ENCODE data around the gene DEPP1. TPM values are rescaled to one million over a fixed set of nuclear protein-coding genes. Genes with fewer than 3 reads are reported as not detected.

Gene DEPP1
- total and polyA plus RNA-seq, 9 donors: 12.5 to 44.6 (median 26.0) TPM

DNA sequence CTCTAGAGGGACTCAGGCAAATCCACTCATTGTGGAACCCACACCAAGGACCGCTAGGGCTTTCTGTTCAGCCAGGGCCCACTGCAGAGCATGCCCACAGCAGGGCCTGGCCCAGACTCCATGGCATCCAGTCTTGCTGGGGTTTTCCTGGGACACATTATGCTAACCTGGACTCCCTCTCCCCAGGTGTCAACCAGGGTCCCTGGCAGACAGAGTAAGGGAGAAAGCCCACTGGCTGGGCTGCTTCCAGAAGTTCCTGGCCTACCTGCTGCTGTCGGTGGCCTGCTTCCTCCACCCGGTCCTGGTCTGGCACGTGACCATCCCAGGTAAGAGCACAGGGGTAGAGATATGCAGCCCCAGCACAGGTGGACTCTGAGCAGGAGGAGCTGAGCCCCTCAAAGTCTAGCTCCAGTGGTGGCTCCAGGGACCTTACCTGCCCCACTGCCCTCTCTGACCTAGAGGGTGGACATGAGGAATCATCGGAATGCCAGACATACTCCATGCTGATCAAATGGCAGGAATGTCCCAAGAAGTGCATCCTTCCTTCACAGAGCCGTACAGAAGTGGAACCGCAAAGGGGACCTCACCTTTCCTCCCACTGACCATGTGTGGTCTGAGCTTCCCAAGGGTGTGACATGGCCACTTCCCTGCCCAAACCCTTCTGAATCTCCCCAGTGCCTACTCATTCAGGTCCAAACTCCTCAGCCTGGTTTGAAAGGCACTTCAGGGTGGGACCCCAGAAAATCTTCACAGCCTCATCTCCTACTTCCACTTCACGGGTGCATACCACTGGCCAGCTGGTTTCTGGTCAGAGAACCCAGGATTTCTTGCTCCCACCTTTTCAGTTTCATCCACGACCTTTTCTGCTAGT, 44.9 kb downstream of the DEPP1 start:
- Histone ChIP-seq H3K9me3 (replicated peaks; ENCODE audit: control insufficient read depth, low read depth, low read length) (no peaks in the 10 kb centered on the region), H3K27me3 (ENCODE audit: control insufficient read depth, insufficient read depth, low read length) (no peaks in the 10 kb centered on the region), H3K4me3 (ENCODE audit: low read length) (no peak overlapping the region), H3K4me1 (ENCODE audit: control insufficient read depth, insufficient read depth, low read length) (peaks cover 57% of the 10 kb centered on the region), H3K27ac (ENCODE audit: low read length) (no peak overlapping the region), H3K36me3 (ENCODE audit: control insufficient read depth, insufficient read depth, low read length) (no peaks in the 10 kb centered on the region)
- no peak for DNase-seq
- WGBS (ENCODE audit: insufficient coverage): 85% methylated on average over 8 of the region's 9 CpGs

DNA sequence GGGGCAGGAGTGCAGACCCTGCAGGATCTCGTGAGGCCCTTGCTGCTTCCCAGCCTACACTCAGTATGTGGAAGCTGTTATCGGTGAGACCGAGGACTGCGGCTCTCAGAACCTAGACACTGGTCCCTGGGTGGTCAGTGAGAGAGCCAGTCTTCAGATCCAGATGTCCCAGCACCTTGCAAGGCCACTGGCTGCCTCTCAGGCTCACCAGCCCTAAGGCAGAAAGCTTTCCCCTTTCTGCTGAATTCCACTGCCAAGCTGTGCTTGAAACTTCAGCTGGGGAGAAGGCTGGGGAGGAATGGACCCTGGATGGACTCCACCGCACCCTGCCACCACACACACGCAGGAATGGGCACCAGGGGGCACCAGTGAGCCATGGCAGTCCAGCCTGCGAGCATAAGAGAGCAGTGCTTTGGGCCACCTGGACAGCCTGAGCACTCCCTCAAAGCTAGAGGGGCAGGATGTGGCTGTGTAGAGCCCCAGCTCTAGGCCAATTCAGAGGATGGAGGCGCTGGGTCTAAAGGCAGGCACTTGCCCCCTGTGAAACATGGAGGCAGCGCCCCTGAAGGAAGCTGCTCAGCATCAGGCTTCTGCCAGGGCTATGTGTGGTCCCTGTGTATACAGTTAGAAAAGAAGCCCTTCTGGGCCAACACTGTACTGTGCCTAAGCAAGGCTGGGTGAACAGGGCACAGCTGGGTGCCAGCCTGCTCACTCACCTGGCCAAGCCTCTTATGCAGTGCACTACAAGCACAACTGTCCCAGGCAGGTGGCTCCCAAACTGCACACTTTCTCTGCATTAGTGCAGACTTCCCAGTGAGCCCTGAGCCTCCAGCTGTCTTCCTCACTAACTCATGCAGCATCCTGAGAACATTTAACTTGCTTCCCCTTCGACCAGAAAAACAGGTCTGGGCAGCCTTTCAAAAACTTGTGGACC, 45.8 kb downstream of the DEPP1 start:
- peak; percentile 86 for DNase-seq
- Histone ChIP-seq H3K36me3 (ENCODE audit: control insufficient read depth, insufficient read depth, low read length) (no peaks in the 10 kb centered on the region), H3K27me3 (ENCODE audit: control insufficient read depth, insufficient read depth, low read length) (no peaks in the 10 kb centered on the region), H3K4me3 (ENCODE audit: low read length) (no peak overlapping the region), H3K4me1 (ENCODE audit: control insufficient read depth, insufficient read depth, low read length) (peaks cover 57% of the 10 kb centered on the region), H3K9me3 (replicated peaks; ENCODE audit: control insufficient read depth, low read depth, low read length) (no peaks in the 10 kb centered on the region), H3K27ac (ENCODE audit: low read length) (no peak overlapping the region)
- 41% methylated on average over 7 of the region's 10 CpGs for WGBS (ENCODE audit: insufficient coverage)

DNA sequence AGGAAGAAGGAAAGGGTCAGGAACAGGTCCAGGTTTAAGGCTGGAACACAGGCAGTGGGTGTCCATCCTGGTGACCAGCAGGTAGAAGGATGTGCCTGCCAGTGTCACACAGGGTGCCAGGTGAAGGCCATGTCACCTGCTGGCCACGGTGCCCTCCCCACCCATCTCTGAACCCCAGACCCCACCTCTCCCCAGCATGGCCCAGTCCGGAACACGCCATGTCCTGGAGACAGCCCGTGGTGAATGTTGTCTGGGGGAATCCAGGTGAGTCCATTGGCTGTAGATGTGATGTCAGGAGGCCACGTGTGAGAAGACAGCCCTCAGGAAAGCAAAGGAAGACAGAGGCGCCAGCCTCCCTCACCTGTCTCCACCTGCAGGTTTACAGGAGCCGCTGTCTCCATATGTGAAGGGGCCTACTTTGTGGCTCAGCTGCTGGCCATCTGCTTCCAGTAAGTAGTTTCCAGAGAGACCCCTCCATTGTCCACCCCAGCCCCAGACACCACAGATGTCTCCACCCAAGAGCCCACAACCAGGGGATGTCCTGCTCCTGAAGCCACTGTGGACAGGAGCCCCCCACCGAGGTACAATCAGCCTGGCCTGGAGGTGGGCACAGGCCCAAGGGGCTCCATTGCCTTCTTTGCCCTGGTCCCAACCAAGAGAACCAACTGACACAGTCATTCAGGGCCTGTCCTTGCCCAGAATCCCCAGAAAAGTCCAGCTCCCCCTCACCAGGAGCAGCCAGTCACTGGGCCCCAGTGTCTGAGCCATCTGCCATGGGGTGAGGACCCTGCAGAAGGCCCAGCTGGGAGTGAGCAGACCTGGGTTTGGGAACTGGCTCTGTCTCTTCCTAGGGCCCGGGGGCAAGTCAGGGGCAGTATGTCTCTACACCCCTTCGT, 46.7 kb downstream of the DEPP1 start:
- Histone ChIP-seq H3K27me3 (ENCODE audit: control insufficient read depth, insufficient read depth, low read length) (no peaks in the 10 kb centered on the region), H3K4me3 (ENCODE audit: low read length) (no peak overlapping the region), H3K4me1 (ENCODE audit: control insufficient read depth, insufficient read depth, low read length) (peaks cover 58% of the 10 kb centered on the region), H3K36me3 (ENCODE audit: control insufficient read depth, insufficient read depth, low read length) (no peaks in the 10 kb centered on the region), H3K27ac (ENCODE audit: low read length) (no peak overlapping the region), H3K9me3 (replicated peaks; ENCODE audit: control insufficient read depth, low read depth, low read length) (no peaks in the 10 kb centered on the region)
- 95% methylated on average over 3 of the region's 10 CpGs for WGBS (ENCODE audit: insufficient coverage)
- no peak for DNase-seq

DNA sequence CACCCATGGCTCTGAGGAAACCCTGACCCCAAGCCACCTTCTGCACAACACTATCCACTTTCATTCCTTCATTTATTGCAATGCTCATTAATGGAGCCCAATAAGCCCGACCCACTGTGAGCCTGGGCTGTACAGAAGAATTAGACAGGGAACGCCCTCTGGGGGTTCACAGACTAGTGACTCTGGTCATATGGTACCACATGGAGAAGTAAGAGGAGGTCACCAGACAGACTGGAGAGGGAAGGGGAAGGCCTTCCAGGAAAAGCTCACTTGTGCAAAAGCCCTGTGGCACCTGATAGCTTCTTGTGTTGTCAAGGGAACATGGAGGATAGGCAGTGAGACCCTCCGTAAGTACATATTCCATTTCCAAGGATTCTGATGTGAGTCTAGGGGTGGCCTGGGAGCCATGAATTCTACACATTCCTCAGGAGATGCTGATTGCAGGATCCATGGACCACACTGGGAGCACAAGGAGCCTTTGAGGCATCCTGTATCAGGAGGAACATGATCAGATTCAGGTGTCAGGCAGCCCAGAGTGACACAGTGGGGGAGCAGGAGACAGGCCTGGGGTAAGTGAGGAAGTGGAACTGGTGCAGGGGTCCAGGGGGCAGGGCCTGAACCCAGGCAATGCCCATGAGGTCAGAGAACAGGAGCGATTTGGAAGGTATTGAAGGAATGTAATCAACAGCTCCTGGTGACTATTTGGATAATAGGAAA, 47.5 kb downstream of the DEPP1 start:
- DNase-seq: no peak
- Histone ChIP-seq H3K36me3 (ENCODE audit: control insufficient read depth, insufficient read depth, low read length) (no peaks in the 10 kb centered on the region), H3K27me3 (ENCODE audit: control insufficient read depth, insufficient read depth, low read length) (no peaks in the 10 kb centered on the region), H3K4me3 (ENCODE audit: low read length) (no peak overlapping the region), H3K4me1 (ENCODE audit: control insufficient read depth, insufficient read depth, low read length) (peaks cover 51% of the 10 kb centered on the region), H3K9me3 (replicated peaks; ENCODE audit: control insufficient read depth, low read depth, low read length) (no peaks in the 10 kb centered on the region), H3K27ac (ENCODE audit: low read length) (no peak overlapping the region)
- WGBS (ENCODE audit: insufficient coverage): 90% methylated on average over 3 of the region's 4 CpGs

DNA sequence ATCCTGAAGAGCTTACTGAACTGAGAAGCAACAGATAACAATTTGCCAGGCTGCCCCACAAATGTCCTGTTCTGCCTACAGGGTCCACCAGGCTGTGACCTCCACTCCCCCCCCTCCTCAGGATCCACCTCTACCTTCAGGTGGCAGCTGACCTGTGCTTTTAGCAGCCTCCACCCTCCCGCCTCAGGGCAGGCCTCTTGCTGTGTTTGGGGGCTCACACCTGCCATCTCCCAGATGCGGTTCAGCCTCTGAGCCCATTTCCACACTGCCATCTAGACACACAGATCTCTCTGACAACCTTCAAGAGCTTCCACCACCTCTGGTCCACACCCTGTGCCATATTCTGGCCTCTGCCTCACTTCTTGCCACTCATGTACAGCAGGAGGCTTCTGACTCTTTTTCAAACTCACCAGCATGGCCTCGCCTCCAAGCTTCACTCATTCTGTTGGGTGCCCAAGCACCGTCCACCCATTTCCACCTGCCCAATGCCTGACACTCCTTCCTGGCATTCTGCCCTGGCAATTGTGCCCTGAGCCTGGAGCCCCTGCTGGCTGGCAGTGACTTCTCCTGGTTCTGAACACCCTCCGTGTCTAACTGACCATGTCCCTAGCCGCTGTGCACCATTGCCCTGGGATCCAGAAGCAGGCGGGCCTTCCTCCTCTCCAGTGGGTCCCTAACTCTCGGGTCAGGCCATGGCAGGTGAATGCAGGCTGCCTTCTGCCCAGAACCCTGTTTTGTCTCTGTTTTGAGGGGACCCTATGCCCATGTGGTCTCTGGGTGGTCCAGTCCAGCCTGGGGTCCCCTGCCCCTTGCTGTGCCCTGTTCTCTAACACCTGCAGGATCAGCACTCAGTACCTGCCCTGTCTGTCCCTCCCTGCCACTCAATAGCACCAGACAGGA, 49.0 kb downstream of the DEPP1 start:
- H3K4me1 ChIP-seq (ENCODE audit: control insufficient read depth, insufficient read depth, low read length): peaks cover 45% of the 10 kb centered on the region
- no peak for DNase-seq
- no peak overlapping the region for H3K4me3 ChIP-seq (ENCODE audit: low read length)
- WGBS (ENCODE audit: insufficient coverage): 92% methylated on average over 8 of the region's 8 CpGs
- H3K27me3 ChIP-seq (ENCODE audit: control insufficient read depth, insufficient read depth, low read length): no peaks in the 10 kb centered on the region
- no peaks in the 10 kb centered on the region for H3K9me3 ChIP-seq (replicated peaks; ENCODE audit: control insufficient read depth, low read depth, low read length)
- H3K36me3 ChIP-seq (ENCODE audit: control insufficient read depth, insufficient read depth, low read length): no peaks in the 10 kb centered on the region
- H3K27ac ChIP-seq (ENCODE audit: low read length): no peak overlapping the region

DNA sequence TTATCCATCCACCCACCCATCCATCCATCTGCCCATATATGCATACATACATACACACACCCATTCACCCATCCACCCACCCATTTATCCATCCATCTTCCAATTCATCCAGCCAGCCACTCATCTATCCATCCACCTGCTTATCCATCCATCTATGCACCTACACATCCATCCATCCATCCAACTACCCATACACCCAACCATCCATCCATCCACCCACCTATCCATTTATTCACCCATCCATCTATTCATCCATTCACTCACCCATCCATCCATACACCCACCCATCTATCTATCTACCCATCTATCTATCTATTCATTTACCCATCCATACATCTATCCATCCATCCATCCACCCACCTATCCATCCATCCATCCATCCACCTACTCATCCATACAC, 50.1 kb downstream of the DEPP1 start:
- Histone ChIP-seq H3K36me3 (ENCODE audit: control insufficient read depth, insufficient read depth, low read length) (no peaks in the 10 kb centered on the region), H3K4me1 (ENCODE audit: control insufficient read depth, insufficient read depth, low read length) (peaks cover 37% of the 10 kb centered on the region), H3K9me3 (replicated peaks; ENCODE audit: control insufficient read depth, low read depth, low read length) (no peaks in the 10 kb centered on the region), H3K27ac (ENCODE audit: low read length) (no peak overlapping the region), H3K27me3 (ENCODE audit: control insufficient read depth, insufficient read depth, low read length) (no peaks in the 10 kb centered on the region), H3K4me3 (ENCODE audit: low read length) (no peak overlapping the region)
- no peak for DNase-seq

DNA sequence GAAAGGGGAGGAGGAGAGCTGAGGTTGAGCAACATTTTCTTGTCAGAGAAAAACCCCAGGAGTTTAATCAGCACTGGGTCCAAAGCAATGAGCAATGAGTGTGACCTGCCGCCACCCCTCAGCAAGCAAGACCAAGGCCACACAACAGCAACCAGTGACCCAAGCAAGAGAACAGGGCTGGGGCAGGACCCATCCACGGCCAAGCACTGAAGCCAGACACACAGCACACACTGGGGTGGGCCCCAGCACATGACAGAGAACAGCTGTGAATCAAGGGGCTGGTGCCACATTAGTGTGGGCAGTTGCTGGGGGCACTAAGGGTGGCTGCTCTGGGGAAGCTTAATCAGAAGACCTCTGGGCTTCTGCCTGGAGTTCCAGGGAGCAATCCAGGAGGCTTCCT, 51.3 kb downstream of the DEPP1 start:
- no peaks in the 10 kb centered on the region for H3K27me3 ChIP-seq (ENCODE audit: control insufficient read depth, insufficient read depth, low read length)
- H3K36me3 ChIP-seq (ENCODE audit: control insufficient read depth, insufficient read depth, low read length): no peaks in the 10 kb centered on the region
- no peak overlapping the region for H3K4me3 ChIP-seq (ENCODE audit: low read length)
- H3K9me3 ChIP-seq (replicated peaks; ENCODE audit: control insufficient read depth, low read depth, low read length): no peaks in the 10 kb centered on the region
- WGBS (ENCODE audit: insufficient coverage): 100% methylated on average over 1 of the region's 2 CpGs
- no peak for DNase-seq
- no peak overlapping the region for H3K27ac ChIP-seq (ENCODE audit: low read length)
- H3K4me1 ChIP-seq (ENCODE audit: control insufficient read depth, insufficient read depth, low read length): peaks cover 26% of the 10 kb centered on the region

DNA sequence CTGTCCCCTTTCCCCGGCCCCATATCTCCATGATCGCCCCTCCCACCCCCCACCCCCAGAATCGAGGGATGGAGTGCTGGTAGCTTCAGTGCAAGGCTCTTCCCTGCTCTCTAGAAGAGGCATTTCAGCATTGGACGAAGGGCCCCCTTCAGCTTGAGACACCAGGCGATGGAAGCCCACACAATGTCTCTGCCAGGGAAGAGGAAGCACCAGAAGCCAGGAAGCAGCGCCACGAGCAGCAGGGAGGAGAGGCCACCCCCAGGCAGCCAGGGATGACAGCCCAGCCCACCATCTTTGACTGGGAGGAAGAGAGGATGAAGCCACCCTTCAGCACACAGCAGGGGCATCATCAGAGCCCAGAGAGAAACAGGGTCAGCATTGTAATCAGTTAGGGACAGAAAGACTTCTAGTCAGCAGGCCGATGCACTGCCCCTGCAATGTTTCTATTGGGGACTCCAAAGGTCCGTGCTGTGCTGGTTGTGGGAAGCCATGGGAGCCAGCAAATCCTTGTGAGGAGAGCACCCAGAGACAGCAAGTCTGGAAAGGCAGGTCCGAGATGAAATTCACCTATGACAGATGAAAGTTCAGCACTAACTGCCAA, 51.8 kb downstream of the DEPP1 start:
- Histone ChIP-seq H3K4me1 (ENCODE audit: control insufficient read depth, insufficient read depth, low read length) (peaks cover 24% of the 10 kb centered on the region), H3K9me3 (replicated peaks; ENCODE audit: control insufficient read depth, low read depth, low read length) (no peaks in the 10 kb centered on the region), H3K4me3 (ENCODE audit: low read length) (no peak overlapping the region), H3K27ac (ENCODE audit: low read length) (no peak overlapping the region), H3K36me3 (ENCODE audit: control insufficient read depth, insufficient read depth, low read length) (no peaks in the 10 kb centered on the region), H3K27me3 (ENCODE audit: control insufficient read depth, insufficient read depth, low read length) (no peaks in the 10 kb centered on the region)
- no peak for DNase-seq
- WGBS (ENCODE audit: insufficient coverage): 66% methylated on average over 5 of the region's 10 CpGs
